NCI-H187 (cell line): ENCODE measurements around the gene MAIP1.

Experiments used
- DNase-seq, 2 experiments: peaks; one replicate each; lab custom pipeline; 2025; lab: John Stamatoyannopoulos, UW

The MAIP1 gene

DNA sequence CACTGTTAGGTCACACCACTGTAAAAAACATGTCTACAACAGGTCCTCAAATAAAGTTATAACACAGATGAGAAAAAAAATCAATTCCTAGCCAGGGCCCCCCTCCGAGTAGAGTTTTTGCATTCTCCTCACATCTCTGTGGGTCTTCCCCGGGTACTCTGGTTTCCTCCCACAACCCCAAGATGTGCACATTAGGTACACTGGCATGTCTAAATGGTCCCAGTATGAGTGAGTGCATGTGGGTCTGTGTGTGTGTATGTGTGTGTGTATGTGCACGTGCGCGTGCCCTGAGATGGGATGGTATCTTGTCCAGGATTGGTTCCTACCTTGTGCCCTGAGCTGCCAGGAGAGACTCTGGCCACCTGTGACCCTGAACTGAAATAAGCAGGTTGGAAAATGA lies 5.0 kb upstream of the MAIP1 start:
- no peak for DNase-seq

DNA sequence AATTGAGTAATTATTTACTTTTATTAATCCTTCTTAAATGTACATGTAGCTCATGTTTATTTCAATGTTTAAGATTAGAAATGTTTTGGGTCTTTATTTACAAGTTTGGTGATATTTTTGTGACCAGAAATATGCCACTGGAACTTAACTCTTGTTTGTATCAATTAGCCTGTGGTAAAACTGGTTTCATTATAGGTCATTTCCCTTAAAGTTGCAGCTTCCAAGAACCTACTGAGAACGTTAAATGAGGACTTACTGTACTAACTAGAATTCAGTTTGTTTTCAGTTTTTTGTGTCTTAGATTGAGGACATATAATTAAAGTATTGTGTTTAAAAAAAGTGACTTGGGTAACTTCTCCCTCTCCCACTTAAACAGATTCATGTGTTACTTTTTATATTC lies 4.4 kb upstream of the MAIP1 start:
- DNase-seq = no peak

DNA sequence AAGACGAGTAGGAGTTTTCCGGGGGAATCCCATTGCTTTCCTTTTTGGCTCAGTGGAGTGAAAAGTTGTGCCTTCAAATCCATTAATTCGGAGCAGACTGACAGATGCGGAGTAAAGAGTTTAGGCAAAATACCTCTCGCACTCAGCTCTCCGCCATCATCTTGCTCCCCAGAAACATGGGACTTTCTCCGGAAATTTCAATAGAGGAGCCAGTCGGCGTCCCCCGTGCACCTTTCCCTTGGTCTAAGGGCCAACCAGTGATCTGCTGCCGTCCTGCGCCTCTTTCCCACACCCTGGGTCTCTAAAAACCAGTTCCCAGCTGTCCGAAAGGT lies 409 bp upstream of the MAIP1 start:
- DNase-seq = no peak

DNA sequence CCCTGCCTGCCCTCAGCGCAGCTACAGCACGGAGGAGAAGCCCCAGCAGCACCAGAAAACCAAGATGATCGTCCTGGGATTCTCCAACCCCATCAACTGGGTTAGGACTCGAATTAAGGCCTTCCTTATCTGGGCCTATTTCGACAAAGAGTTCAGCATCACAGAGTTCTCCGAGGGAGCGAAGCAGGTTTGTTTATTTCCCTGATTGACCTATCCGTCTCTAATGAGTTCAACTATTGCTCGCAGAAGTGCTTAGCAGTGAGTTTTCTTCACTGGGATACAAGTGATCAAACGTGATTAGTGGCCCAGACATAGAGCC lies 639 bp downstream of the MAIP1 start:
- no peak for DNase-seq

DNA sequence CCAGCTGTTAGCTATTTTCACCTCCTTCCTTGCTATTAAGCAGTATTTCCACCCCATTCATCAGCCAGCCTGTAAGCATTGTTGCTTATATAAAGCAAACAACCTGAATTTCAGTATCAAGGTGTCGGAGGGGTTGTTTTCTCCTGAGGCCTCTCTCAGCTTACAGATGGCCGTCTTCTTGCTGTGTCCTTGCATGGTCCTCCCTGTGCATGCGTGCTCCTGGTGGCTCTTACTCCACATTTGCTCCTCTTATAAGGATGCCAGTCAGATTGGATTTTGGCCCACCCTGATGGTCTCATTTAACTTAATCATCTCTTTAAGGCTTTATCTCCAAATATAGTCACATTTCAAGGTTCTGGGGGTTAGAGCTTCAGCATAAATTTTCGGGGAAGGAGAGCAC lies 2.6 kb downstream of the MAIP1 start:
- DNase-seq = no peak

DNA sequence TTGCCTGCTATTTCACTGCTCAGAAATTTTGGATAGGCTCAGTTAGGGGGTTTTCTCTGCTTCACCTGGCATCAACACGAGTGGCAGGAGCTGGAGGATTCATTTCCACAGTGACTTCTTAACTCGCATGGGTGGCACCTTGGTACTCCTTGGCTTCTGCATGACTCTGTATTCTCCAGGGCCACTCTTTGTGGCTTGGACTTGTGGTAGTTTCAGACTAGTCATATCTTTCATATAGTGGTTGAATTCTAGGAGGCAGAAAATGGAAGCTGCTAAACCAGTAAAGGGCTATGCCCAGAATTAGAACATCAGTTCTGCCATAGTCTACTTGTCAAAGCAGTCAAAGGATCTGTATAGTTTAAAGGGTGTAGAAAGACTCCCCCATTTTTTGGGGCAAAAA lies 6.8 kb downstream of the MAIP1 start:
- DNase-seq = no peak

DNA sequence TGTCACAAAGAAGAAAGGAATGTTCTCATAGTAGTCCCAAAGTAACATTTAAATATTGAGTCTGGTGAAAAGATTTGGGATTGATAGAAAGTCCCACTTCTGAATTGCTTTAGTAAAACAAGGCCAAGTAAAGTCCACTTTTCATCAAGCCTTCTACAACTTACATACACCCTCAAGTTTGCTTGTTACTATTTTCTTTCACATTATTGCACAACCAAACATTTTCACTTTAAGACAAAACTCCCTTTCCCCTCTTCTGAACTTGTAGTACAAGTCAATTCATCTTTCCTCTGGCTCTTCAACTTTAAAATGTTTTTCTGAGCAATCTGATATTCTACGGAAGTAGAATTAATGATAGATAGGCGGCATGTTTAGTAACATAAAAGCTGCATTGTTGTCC lies 11.0 kb downstream of the MAIP1 start:
- no peak for DNase-seq

DNA sequence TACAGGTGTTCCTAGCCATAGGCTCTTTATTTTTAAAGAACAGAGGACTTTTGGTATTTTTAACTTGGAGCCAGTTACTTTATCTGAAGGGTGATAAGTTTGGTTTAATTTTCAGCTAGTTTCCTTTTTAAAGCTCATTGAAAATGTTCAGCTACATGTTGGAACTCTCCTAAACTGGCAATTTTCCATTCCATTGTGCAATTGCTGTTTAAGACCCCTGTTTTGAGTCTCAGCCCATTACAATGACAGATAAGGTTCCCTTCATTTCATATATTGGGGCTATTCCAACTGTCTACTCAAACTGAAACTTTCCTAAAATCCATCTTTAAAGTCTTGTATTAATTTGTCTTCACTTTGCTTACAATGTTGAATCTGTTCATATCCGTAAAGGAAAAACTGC lies 11.6 kb downstream of the MAIP1 start:
- DNase-seq = no peak

DNA sequence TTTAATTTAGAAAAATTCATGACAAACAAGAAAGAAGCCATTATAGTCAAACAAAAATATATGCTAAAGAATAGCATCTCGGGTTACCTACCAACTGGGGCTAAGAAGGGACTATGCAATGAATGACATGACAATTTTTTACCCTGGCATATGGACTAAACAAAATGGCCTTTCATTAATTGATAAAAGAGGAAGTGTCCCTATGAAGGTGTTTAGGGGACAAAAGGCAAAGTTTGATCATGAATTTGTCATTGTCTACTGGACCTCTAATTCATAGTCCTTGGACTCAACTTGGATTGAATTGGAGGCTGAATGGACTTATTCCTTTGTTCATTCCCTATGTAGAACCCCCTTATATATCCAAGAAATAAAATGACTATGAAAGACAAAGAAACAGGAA lies 12.7 kb downstream of the MAIP1 start:
- no peak for DNase-seq

DNA sequence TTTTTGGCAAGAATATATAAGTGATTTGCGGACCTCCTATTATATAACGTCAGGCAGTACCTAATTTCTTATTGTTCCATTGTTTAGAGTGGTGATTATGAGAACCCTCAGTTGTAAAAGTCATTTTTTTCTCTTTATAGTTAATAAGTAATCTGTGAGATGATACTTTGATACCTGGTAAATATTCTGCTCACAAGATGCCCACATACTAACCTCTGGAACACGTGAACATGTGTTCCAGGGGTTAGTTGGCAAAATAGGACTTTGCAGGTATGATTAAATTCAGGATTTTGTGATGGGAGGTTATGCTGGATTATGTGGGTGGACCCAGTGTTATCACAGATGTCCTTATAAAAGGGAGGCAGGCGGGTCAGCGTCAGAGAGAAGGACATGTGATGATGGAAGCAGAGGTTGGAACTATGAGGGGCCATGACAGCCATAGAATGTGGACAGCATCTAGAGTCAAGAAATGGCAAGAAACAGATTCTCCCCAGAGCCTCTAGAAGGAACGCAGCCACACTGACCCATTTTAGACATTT lies 16.8 kb downstream of the MAIP1 start:
- no peak for DNase-seq

DNA sequence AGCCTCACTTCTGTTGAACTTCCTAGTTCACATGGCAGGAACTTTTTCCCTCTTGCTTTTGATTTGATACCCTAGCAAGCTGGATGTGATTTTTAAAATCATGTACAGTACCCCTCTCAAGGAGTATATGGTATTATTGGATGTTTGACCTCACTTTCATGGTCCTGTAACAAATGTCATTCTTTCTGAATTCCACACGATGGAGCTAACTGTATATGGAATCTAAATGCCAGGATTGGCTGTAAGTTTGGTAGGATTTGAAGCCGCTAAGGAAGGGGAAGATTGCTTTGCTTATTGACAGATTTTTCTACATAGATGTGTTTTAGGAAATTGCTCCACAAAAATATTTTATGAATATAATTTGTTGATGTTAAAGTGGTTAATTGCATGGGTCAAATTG lies 18.3 kb downstream of the MAIP1 start:
- no peak for DNase-seq

DNA sequence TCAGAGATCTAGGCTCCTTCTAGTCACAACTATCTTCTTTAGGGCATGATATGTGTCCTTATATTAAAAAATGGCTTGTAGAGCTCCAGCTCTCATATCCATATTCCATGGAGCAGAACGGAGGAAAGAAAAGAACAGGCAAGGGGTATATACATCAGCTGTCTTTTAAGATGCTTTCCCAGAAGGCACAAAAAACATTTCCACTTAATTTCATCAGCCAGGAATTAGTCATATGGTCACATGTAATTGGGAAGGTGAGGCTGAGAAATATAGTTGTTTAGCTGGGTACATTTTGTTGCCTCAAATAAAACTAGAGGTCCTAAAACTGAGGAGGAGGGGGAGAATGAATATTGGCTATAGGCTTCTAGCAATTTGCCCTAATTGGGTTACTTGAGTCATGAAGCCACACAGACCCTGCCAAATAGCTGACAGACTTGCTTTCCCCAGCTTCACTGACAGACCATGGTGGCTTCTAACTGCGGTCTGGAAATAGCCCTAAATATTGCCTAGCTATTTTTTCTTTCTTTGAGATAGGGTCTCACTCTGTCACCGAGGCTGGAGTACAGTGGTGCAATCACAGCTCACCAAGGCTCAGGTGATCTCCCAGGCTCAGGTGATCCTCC lies 20.0 kb downstream of the MAIP1 start:
- no peak for DNase-seq

DNA sequence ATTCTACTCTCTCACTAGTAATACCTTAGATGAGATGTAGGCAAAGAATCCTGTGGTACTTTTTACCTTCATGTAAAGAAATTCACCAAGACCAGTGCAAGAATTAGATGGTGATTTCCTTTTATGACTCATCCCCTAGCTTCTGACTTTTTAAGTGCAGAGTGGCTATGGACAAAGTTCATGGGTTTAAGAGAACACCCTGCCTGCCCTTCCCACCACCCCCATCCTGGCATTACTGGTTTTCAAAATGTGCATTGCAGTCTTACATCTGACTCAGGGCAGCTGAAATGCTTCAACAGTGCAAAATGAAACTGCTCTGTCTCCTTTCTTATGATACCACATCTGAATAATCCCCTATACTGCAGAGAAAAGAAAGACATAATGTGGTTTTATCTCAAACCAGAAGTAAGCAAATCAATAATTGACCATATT lies 22.6 kb downstream of the MAIP1 start:
- DNase-seq = no peak

DNA sequence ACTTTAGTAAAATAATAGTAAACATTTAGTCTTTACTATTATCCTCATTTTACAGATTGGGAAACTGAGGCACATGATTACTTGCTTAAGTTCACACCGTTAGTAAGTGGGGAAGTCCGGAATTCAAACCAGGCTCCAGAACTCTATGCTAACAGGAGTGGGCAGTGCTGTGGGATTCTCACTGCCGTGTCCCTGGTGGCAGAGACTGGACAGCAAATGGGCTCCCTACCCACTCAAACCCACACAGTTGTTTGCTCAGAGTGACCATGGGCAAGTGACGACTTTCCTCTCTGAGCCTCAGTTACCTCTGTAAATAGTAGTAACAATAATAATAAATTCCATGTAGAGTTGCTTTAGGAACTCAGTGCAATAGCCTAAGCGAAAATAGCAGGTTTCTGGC lies 24.0 kb downstream of the MAIP1 start:
- DNase-seq = no peak

DNA sequence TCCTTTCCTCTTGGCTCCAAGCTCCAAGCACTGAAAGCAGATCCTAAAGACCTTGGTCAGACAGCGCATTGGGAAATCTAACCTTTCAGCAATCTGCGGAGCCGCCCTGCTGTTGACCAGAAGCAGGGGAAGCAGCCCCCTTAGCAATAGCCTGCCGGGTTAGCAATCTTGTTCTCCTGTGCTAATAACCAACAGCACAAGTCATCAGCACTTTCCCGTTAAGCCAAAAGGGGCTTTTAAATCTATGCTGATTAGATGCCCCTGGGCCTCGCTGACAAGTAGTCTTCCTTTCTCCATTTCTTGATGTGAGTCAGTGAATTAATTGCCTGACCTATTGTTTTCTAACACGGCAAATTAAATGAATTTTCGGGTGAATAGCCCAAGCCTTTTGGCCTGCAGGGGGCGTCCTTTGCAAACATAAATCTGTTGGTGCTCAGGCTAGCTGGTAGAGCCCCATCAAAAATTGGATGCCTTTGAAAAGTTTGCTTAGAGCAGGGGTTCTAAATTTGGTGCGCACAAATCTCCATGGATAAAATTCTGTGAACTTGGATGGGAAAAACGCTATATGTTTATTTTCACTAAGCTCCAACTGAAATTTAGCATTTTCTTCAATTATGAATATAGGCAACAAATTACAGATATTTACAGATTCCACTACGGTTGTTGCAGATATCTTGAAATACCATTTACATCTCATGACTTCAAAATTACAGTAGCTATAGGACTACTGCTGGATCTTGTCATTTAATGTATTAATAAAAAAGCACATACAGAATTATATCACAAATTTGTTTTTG lies 24.6 kb downstream of the MAIP1 start:
- peak; percentile 52 to 59 for DNase-seq

DNA sequence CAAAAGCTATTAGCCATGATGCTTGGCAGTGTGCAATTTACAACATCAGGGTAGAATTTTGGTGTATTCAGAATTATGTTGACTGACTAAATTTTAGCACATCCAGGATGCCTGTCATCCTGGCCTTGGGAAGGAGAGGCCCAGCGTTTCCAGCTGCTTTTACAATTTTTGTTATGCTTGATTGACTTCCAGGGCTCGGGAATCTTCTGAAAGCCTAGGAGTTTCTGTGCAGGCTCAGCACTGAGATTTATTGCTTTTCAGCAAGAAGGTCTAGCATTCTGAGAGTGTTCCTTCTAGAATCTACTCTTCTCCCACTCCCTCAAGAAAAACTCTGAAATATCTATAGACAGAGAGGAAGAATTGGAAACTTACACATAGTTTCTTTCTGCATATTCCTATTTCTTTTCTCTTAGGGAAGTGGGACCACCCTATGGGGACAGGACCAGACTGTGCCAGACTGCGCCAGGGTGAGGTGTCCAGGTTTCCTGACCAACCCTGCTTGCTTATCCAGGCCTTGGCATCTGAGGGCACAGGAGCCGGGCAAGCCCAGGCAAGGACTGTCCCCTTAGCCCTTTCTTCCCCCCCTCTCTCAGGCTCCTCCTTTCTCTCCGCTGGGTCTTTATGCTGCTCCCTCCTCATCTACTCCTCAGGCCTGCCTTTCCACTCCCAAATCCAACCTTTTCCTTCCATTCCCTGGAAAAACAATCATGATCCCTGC lies 26.9 kb downstream of the MAIP1 start:
- no peak for DNase-seq

DNA sequence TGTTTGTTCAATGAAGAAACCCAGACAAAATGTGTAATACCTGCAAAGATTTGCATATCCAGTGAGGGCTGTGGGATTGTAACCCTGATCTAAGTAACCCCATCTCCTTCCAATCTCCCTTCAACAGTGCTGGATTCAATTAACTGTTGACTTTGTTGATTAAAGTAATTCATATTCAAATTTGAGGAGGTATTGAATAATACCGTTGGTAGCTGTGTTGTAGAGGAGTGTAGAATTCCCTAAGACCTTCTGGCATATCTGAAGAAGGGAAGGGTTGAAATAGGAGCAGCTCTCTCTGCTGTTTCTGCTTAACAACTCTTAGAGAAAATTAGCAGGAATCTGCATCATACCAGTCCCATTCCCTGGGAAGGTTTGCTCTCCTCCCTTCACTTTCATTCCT lies 28.2 kb downstream of the MAIP1 start:
- no peak for DNase-seq

DNA sequence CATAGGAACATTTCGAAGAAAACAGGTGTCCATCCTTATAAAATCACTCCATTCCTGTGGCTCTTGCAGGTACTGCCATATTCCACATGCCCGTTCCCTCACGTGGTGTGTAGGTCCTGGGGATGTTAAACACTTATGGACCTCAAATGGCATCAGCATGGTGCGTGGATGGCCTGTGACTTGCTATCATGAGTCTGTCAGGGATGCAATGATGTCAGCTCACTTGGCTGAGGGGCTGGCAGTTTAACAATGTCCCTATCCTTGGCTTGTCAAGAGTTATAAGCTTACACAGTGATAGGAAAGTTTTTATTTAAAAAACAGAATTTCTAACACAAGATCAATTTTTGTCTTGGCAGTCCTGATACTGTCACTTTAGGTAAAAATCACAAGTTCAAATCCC lies 28.8 kb downstream of the MAIP1 start:
- DNase-seq = no peak

DNA sequence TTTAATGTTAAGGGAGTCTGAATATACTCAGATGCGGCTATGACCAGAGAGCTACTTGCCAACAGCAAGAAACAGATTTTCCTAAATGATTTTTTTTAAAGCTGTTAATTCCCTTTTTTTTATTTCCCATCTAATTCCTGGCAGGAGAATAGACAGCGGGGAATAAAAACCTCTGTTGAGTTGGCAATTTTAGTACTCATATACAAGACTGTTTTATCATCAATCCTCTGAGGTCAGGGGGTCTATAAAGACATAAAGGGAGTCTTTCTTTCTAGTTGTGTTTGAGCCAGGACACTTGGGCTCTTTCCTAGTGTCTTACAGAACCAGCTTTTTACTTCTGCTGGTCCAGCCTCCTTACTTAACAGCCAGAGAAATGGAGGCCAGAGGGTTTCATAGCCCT lies 29.4 kb downstream of the MAIP1 start:
- no peak for DNase-seq

DNA sequence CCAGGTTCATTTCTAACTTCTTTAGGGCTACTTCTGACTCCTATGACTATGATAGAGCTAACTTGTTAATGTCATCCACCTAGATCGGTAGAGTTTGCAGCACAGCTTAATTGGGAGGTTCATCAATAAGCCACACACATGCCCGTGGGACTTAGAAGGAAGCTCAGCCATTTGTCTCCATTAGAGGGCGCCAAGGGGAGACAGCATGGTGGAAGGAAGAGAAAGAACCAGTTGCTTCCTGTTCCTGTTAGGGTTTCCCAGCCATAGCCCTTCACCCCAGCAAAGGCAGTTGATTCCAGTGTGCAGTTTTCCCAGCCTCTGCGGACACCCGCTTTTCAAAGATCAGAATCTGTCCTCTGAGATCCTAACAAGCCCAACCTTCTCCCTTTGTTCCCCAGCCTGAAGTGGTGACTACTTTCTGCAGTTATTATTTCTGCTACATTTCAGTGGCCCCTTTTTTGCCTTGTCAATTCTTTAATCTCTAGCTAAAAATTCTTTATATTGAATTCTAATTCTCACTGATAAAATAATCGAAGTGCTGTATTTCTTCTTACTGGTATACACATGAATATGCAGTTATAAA lies 30.3 kb downstream of the MAIP1 start:
- DNase-seq = peak in 1 of 2 experiments; percentile 66

DNA sequence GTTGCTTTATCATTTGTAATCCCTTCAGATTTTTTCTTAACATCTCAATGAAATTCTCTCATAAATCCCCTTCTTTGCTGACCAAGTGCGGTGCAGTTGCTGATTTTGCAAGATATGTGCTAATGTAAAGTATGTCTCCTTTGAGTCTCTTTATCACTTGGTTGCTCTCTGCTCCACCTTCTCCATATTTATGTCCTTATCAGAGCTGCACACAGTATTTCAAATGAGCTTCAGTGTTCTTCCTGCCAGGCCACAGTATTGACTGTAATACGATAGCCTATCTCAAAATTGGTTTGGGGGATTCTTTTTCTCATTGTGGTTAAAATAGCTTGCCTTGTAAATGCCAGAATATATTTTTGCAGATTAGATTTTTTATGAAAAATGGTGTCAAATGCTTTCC lies 32.2 kb downstream of the MAIP1 start:
- DNase-seq = no peak

DNA sequence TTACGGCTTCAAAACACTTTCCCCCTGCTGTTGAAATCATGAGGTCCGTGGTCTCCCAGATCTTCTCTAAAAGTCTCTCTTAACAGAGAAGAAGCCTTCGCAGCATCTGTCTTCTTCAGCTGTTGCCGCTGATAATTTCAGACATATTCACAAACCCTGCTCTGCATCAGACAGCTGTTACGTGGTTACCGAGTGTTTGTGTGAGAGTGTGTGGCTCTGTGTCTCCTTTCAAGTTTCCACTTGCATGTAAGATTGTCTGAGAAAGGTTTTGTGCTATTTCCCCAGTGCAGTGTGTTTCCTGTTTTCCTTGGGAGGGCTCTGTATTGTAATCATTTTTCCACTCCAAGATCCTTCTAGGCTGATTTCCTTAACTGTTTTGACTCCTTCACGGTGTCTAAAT lies 32.8 kb downstream of the MAIP1 start:
- no peak for DNase-seq

DNA sequence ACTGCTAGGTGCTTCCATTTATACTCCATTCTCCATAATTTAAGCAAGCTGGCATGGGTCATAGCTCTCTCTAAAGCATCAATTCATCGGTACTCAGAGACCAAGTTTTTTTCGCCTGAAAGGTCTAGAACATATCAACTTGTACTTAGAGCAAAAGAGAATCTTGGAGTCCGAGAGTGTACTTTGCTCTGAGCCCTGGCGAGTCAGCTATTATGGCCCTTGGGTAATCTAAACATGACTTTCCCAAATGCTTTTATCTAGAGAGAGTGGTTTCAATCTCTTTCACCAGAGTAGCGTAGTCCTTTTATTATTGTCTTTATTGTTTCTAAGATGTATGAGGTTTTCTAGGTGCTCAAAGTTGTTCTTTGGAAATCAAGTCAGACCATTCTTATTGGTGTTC lies 34.4 kb downstream of the MAIP1 start:
- DNase-seq = no peak
